Measurements from ENCODE around the gene PLXNC1.
"Not testable (repeated sequence)": the region's sequence is repeated elsewhere in the genome, so short reads cannot be mapped to it uniquely, and the experiment has no call there.

The PLXNC1 gene

GRCh38 chr12:94297876-94298505 is 149.6 kb downstream of the PLXNC1 start:
- Histone ChIP-seq H3K4me2 (peak overlapping the region; percentile 58), H3K4me1 (peaks cover 18% of the 10 kb centered on the region), H3K27ac (no peak overlapping the region), H4K20me1 (no peaks in the 10 kb centered on the region), H3K27me3 (no peaks in the 10 kb centered on the region), H3K9me3 (peaks cover 20% of the 10 kb centered on the region), H3K4me3 (no peak overlapping the region), H3K9ac (no peak overlapping the region), H3K36me3 (peaks cover 46% of the 10 kb centered on the region)
- no peak for TF ChIP-seq Cebpa-rat (IDR thresholded peaks at IDR 0.05)

- Histone ChIP-seq H3K27me3 (no peaks in the 10 kb centered on the region), H3K9ac (no peak overlapping the region), H3K4me1 (peaks cover 18% of the 10 kb centered on the region), H4K20me1 (no peaks in the 10 kb centered on the region), H3K4me2 (no peak overlapping the region), H3K9me3 (peaks cover 20% of the 10 kb centered on the region), H3K4me3 (no peak overlapping the region), H3K27ac (no peak overlapping the region), H3K36me3 (peaks cover 56% of the 10 kb centered on the region)
- no peak for TF ChIP-seq Cebpa-rat (IDR thresholded peaks at IDR 0.05)
Measured at GRCh38 chr12:94299846-94300245, 151.5 kb downstream of the PLXNC1 start.

GRCh38 chr12:94304012-94304411 is 155.6 kb downstream of the PLXNC1 start:
- Histone ChIP-seq H3K27ac (no peak overlapping the region), H3K9me3 (peaks cover 14% of the 10 kb centered on the region; the same call in 1 of the 2 replicates), H3K4me1 (no peaks in the 10 kb centered on the region), H3K36me3 (peaks cover 74% of the 10 kb centered on the region), H3K4me2 (no peak overlapping the region), H3K4me3 (no peak overlapping the region), H4K20me1 (no peaks in the 10 kb centered on the region), H3K9ac (no peak overlapping the region), H3K27me3 (no peaks in the 10 kb centered on the region)
- TF ChIP-seq Cebpa-rat (IDR thresholded peaks at IDR 0.05) = no peak

- Histone ChIP-seq H3K9ac (no peak overlapping the region), H3K27ac (no peak overlapping the region), H3K4me3 (no peak overlapping the region), H3K4me2 (no peak overlapping the region), H3K27me3 (no peaks in the 10 kb centered on the region), H3K9me3 (peaks cover 8% of the 10 kb centered on the region; the same call in 1 of the 2 replicates), H3K36me3 (peaks cover 72% of the 10 kb centered on the region), H3K4me1 (no peaks in the 10 kb centered on the region), H4K20me1 (no peaks in the 10 kb centered on the region)
- no peak for TF ChIP-seq Cebpa-rat (IDR thresholded peaks at IDR 0.05)
Measured at GRCh38 chr12:94304566-94305061, 156.2 kb downstream of the PLXNC1 start.

GRCh38 chr12:94305130-94305957 is 157.0 kb downstream of the PLXNC1 start:
- Histone ChIP-seq H3K9me3 (0 out of 2 replicates have a peak, but pooled peaks cover under 1% of the 10 kb centered on the region), H3K4me3 (no peak overlapping the region), H3K27me3 (no peaks in the 10 kb centered on the region), H3K4me2 (no peak overlapping the region), H3K36me3 (peaks cover 65% of the 10 kb centered on the region), H4K20me1 (no peaks in the 10 kb centered on the region), H3K9ac (no peak overlapping the region), H3K4me1 (no peaks in the 10 kb centered on the region), H3K27ac (no peak overlapping the region)
- no peak for TF ChIP-seq Cebpa-rat (IDR thresholded peaks at IDR 0.05)

- H3K4me1 ChIP-seq = no peaks in the 10 kb centered on the region
- no peaks in the 10 kb centered on the region for H3K9me3 ChIP-seq
- H3K9ac ChIP-seq = no peak overlapping the region
- H3K36me3 ChIP-seq = peaks cover 55% of the 10 kb centered on the region
- H3K4me2 ChIP-seq = no peak overlapping the region
- no peak for TF ChIP-seq Cebpa-rat (IDR thresholded peaks at IDR 0.05)
- no peaks in the 10 kb centered on the region for H4K20me1 ChIP-seq
- no peak overlapping the region for H3K4me3 ChIP-seq
- H3K27me3 ChIP-seq = no peaks in the 10 kb centered on the region
- H3K27ac ChIP-seq = no peak overlapping the region
Measured at GRCh38 chr12:94308612-94309011, 160.2 kb downstream of the PLXNC1 start.

- TF ChIP-seq Cebpa-rat (IDR thresholded peaks at IDR 0.05) = no peak
- Histone ChIP-seq H3K4me1 (no peaks in the 10 kb centered on the region), H3K27ac (no peak overlapping the region), H3K4me3 (no peak overlapping the region), H3K9ac (no peak overlapping the region), H3K4me2 (no peak overlapping the region), H3K36me3 (peaks cover 50% of the 10 kb centered on the region), H4K20me1 (no peaks in the 10 kb centered on the region), H3K9me3 (no peaks in the 10 kb centered on the region), H3K27me3 (no peaks in the 10 kb centered on the region)
Measured at GRCh38 chr12:94309373-94309772, 161.0 kb downstream of the PLXNC1 start.

GRCh38 chr12:94312378-94312777 is 164.0 kb downstream of the PLXNC1 start:
- Histone ChIP-seq H3K27me3 (no peaks in the 10 kb centered on the region), H4K20me1 (no peaks in the 10 kb centered on the region)

GRCh38 chr12:94316600-94316999 is 168.2 kb downstream of the PLXNC1 start:
- not testable (repeated sequence) for H4K20me1 ChIP-seq, H3K27ac ChIP-seq, H3K9ac ChIP-seq, H3K27me3 ChIP-seq, H3K4me2 ChIP-seq, H3K4me1 ChIP-seq, H3K4me3 ChIP-seq
- peaks cover 22% of the 10 kb centered on the region for H3K36me3 ChIP-seq
- H3K9me3 ChIP-seq = peaks cover 51% of the 10 kb centered on the region

More at GRCh38 chr12:94312378-94312777, 164.0 kb downstream of the PLXNC1 start:
- no peaks in the 10 kb centered on the region for H3K4me1 ChIP-seq
- H3K4me3 ChIP-seq = no peak overlapping the region
- no peak for TF ChIP-seq Cebpa-rat (IDR thresholded peaks at IDR 0.05)
- H3K36me3 ChIP-seq = peaks cover 25% of the 10 kb centered on the region
- H3K9me3 ChIP-seq = peaks cover 10% of the 10 kb centered on the region
- H3K9ac ChIP-seq = no peak overlapping the region
- no peak overlapping the region for H3K27ac ChIP-seq
- H3K4me2 ChIP-seq = no peak overlapping the region

GRCh38 chr12:94318181-94318580 is 169.8 kb downstream of the PLXNC1 start:
- no peak for TF ChIP-seq Cebpa-rat (IDR thresholded peaks at IDR 0.05)
- H3K27me3 ChIP-seq = no peaks in the 10 kb centered on the region
- peaks cover 36% of the 10 kb centered on the region for H3K36me3 ChIP-seq
- no peak overlapping the region for H3K27ac ChIP-seq
- H3K4me3 ChIP-seq = no peak overlapping the region
- H3K4me1 ChIP-seq = no peaks in the 10 kb centered on the region
- H3K9me3 ChIP-seq = peaks cover 67% of the 10 kb centered on the region
- H3K4me2 ChIP-seq = no peak overlapping the region
- H3K9ac ChIP-seq = no peak overlapping the region
- H4K20me1 ChIP-seq = no peaks in the 10 kb centered on the region
